Smooth muscle cell (in vitro differentiated cells): ENCODE data around the gene IFT80. TPM values are rescaled to one million over a fixed set of nuclear protein-coding genes. Genes with fewer than 3 reads are reported as not detected.

ENCODE experiments used
- DNase-seq: peaks from one replicate; lab custom pipeline; 2025; ENCODE audit not compliant: unreplicated experiment; lab: John Stamatoyannopoulos, UW
- H2AFZ ChIP-seq: fragments of 200-600 bp; sonication (generic); 2 replicates; pipeline ENCODE4 v1.6.0; 2016; ENCODE audit warnings: antibody characterized with exemption, low read depth, mild to moderate bottlenecking
- H3F3A ChIP-seq: fragments of 200-600 bp; sonication (generic); 2 replicates; pipeline ENCODE4 v1.6.0; 2017; ENCODE audit warnings: antibody characterized with exemption, low read depth
- H3K27ac ChIP-seq: fragments of 200-600 bp; sonication (generic); 2 replicates; pipeline ENCODE4 v1.5.1; 2016; ENCODE audit warnings: low read depth, mild to moderate bottlenecking
- H3K27me3 ChIP-seq: fragments of 200-600 bp; sonication (generic); 2 replicates; pipeline ENCODE4 v1.6.1; 2016; ENCODE audit warnings: low read depth, mild to moderate bottlenecking
- H3K36me3 ChIP-seq: fragments of 200-600 bp; sonication (generic); 2 replicates; pipeline ENCODE4 v1.5.1; 2016; ENCODE audit warnings: low read depth
- H3K4me1 ChIP-seq: fragments of 200-600 bp; sonication (generic); 2 replicates; pipeline ENCODE4 v1.5.1; 2016; ENCODE audit warnings: low read depth
- H3K4me2 ChIP-seq: fragments of 200-600 bp; sonication (generic); 2 replicates; pipeline ENCODE4 v1.6.0; 2016; ENCODE audit warnings: mild to moderate bottlenecking
- H3K4me3 ChIP-seq: fragments of 200-600 bp; sonication (generic); 2 replicates; pipeline ENCODE4 v1.5.1; 2016; ENCODE audit warnings: mild to moderate bottlenecking
- H3K79me2 ChIP-seq: fragments of 200-600 bp; sonication (generic); 2 replicates; pipeline ENCODE4 v1.6.0; 2016; ENCODE audit warnings: low read depth, mild to moderate bottlenecking
- H3K9ac ChIP-seq: fragments of 200-600 bp; sonication (generic); 2 replicates; pipeline ENCODE4 v1.6.0; 2016; ENCODE audit warnings: low read depth
- H3K9me3 ChIP-seq: fragments of 200-600 bp; sonication (generic); replicated peaks from 2 replicates; pipeline ENCODE4 v1.5.1; 2016; ENCODE audit warnings: low read depth
- H4K20me1 ChIP-seq: fragments of 200-600 bp; sonication (generic); 2 replicates; pipeline ENCODE4 v1.6.0; 2016; ENCODE audit warnings: low read depth
- WGBS: methylation state at CpG from one replicate; pipeline ENCODE4 v1.1.7; 2016; ENCODE audit warnings: low lambda C conversion rate; 5-methylcytosine and 5-hydroxymethylcytosine counted together
- polyA plus RNA-seq: library from polyadenylated mRNA; unstranded; fragments of >200 nt; fragmentation: Nextera tagmentation; extraction: Ambion mirVana; gene quantifications from 2 replicates; pipeline ENCODE4 v1.2.1, GENCODE V29; 2016
- total RNA-seq: library from RNA; depleted of rRNA; stranded (reverse); fragments of >200 nt; gene quantifications from 2 replicates; pipeline ENCODE4 v1.2.3, GENCODE V29; 2014
- TF ChIP-seq, protein P1 (sequence below): fragments of 200-600 bp; sonication (generic); IDR thresholded peaks from 2 replicates; pipeline ENCODE4 v1.5.1; 2017; ENCODE audit warnings: borderline replicate concordance, mild to moderate bottlenecking, antibody characterized with exemption; ENCODE audit not compliant: insufficient read depth, poor library complexity, severe bottlenecking

IFT80 gene
- total and polyA plus RNA-seq, 2 experiments from 2014 or later, result 8.3 to 61.5 TPM

DNA sequence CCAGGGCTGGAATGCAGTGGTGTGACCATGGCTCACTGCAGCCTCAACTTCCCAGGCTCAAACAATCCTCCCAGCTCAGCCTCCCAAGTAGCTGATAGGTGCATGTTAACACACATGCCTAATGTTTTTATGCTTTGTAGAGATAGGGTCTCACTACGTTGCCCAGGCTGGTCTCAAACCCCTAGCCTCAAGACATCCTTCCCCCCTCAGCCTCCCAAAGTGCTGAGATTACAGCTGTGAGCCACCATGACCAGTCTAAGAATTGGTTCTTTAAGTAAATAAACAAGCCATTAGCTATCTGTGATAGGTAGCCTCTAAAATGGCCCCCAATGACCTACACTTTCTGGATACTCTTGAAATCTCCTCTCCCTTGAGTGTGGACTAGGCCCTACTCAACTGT lies 46.8 kb upstream of the IFT80 start:
- 94% methylated on average over 1 of the region's 1 CpG for WGBS
- DNase-seq, result no peak
- H3K4me3 ChIP-seq, result no peak overlapping the region
- no peak overlapping the region for H3K4me2 ChIP-seq
- H3K79me2 ChIP-seq, result peaks cover 64% of the 10 kb centered on the region
- H3K27me3 ChIP-seq, result no peaks in the 10 kb centered on the region
- no peaks in the 10 kb centered on the region for H3K9me3 ChIP-seq
- H3F3A ChIP-seq, result no peaks in the 10 kb centered on the region
- H3K36me3 ChIP-seq, result no peaks in the 10 kb centered on the region
- H4K20me1 ChIP-seq, result no peaks in the 10 kb centered on the region
- H3K4me1 ChIP-seq, result peaks cover 19% of the 10 kb centered on the region
- TF ChIP-seq, protein P1, sequence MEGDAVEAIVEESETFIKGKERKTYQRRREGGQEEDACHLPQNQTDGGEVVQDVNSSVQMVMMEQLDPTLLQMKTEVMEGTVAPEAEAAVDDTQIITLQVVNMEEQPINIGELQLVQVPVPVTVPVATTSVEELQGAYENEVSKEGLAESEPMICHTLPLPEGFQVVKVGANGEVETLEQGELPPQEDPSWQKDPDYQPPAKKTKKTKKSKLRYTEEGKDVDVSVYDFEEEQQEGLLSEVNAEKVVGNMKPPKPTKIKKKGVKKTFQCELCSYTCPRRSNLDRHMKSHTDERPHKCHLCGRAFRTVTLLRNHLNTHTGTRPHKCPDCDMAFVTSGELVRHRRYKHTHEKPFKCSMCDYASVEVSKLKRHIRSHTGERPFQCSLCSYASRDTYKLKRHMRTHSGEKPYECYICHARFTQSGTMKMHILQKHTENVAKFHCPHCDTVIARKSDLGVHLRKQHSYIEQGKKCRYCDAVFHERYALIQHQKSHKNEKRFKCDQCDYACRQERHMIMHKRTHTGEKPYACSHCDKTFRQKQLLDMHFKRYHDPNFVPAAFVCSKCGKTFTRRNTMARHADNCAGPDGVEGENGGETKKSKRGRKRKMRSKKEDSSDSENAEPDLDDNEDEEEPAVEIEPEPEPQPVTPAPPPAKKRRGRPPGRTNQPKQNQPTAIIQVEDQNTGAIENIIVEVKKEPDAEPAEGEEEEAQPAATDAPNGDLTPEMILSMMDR, result no peak
- no peak overlapping the region for H3K9ac ChIP-seq
- no peak overlapping the region for H3K27ac ChIP-seq
- H2AFZ ChIP-seq, result no peak overlapping the region

DNA sequence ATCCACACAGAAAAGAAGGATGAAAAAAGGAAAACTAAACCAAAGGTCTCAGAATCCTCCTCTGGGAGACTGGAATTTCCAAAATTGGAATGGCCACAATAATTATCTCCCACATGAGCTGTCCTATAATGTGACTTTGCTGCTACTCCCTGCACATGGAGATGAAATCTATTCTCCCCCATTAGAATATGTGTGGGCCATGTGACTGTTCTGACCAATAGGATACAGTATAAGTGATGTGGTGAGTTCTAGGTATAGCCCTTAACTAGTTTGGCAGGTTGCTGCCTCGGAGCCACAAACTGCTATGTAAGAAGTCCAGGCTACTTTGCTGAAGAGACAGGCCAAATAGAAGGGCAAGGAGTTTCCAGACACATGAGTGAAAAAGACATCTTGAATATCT lies 45.4 kb upstream of the IFT80 start:
- Histone ChIP-seq H3K4me2 (no peak overlapping the region), H3F3A (no peaks in the 10 kb centered on the region), H3K9me3 (no peaks in the 10 kb centered on the region), H3K9ac (no peak overlapping the region), H3K4me3 (no peak overlapping the region), H2AFZ (no peak overlapping the region), H3K36me3 (no peaks in the 10 kb centered on the region), H3K4me1 (peaks cover 19% of the 10 kb centered on the region), H3K27ac (no peak overlapping the region), H3K27me3 (no peaks in the 10 kb centered on the region), H4K20me1 (no peaks in the 10 kb centered on the region), H3K79me2 (peaks cover 64% of the 10 kb centered on the region)
- WGBS, result 90% methylated on average over 1 of the region's 1 CpG
- TF ChIP-seq, protein P1, result no peak
- DNase-seq, result no peak

DNA sequence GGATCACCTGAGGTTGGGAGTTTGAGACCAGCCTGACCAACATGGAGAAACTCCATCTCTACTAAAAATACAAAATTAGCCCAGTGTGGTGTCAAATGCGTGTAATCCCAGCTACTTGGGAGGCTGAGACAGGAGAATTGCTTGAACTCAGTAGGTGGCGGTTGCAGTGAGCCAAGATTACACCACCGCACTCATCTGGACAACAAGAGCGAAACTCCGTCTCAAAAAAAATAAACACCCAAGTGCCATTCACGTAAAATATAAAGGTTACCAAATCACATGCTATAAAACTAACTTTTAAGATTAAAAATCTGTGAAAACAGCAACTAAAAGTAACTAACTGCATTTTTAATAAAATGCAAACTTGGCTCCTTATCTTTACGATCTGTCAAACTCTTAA lies 41.7 kb upstream of the IFT80 start:
- no peaks in the 10 kb centered on the region for H3K9me3 ChIP-seq
- no peak overlapping the region for H3K4me3 ChIP-seq
- no peaks in the 10 kb centered on the region for H3F3A ChIP-seq
- TF ChIP-seq, protein P1, result no peak
- no peak overlapping the region for H3K4me2 ChIP-seq
- H3K27ac ChIP-seq, result no peak overlapping the region
- no peak overlapping the region for H3K9ac ChIP-seq
- WGBS, result 90% methylated on average over 7 of the region's 7 CpGs
- H3K27me3 ChIP-seq, result no peaks in the 10 kb centered on the region
- no peak for DNase-seq
- H3K36me3 ChIP-seq, result no peaks in the 10 kb centered on the region
- H2AFZ ChIP-seq, result no peak overlapping the region
- no peaks in the 10 kb centered on the region for H3K4me1 ChIP-seq
- H3K79me2 ChIP-seq, result peaks cover 30% of the 10 kb centered on the region
- H4K20me1 ChIP-seq, result no peaks in the 10 kb centered on the region

DNA sequence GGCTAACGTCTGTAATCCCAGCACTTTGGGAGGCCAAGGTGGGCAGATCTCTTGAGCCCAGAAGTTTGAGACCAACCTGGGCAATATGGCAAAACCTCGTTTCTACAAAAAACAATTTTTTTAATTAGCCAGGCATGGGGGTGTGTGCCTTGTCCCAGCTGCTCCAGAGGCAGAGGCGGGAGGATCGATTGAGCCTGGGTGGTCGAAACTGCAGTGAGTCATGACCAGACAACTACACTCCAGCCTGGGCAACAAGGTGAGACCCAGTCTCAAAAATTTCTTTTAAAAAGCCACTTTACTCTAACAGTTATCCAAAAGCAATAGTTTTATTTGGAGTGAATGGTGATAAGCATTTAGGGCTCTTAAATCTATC lies 38.0 kb upstream of the IFT80 start:
- H3K4me1 ChIP-seq, result no peaks in the 10 kb centered on the region
- H3K27ac ChIP-seq, result no peak overlapping the region
- 69% methylated on average over 5 of the region's 5 CpGs for WGBS
- TF ChIP-seq, protein P1, result no peak
- no peak overlapping the region for H3K4me3 ChIP-seq
- no peaks in the 10 kb centered on the region for H4K20me1 ChIP-seq
- no peaks in the 10 kb centered on the region for H3K27me3 ChIP-seq
- H3K9me3 ChIP-seq, result no peaks in the 10 kb centered on the region
- no peak overlapping the region for H3K4me2 ChIP-seq
- H3F3A ChIP-seq, result peaks cover 3% of the 10 kb centered on the region
- no peak overlapping the region for H2AFZ ChIP-seq
- DNase-seq, result no peak
- no peaks in the 10 kb centered on the region for H3K79me2 ChIP-seq
- H3K36me3 ChIP-seq, result peaks cover 16% of the 10 kb centered on the region
- no peak overlapping the region for H3K9ac ChIP-seq
